PC-9 (cell line): Measurements from ENCODE around the gene MYBPH. TPM values are rescaled to one million over a fixed set of nuclear protein-coding genes. Genes with fewer than 3 reads are reported as not detected.

Experiments
- Bru-seq: library from RNA; stranded (reverse); fragments of 400-500 nt; gene quantifications from one replicate; lab custom pipeline; 2021; lab: Mats Ljungman, UMichigan
- BruChase-seq, 2 experiments: library from RNA; stranded (reverse); fragments of 400-500 nt; gene quantifications; one replicate each; lab custom pipeline; 2021; lab: Mats Ljungman, UMichigan
- BruUV-seq: library from RNA; stranded (reverse); fragments of 400-500 nt; replicated peaks from 2 replicates; lab custom pipeline; 2021; lab: Mats Ljungman, UMichigan
- CTCF ChIA-PET: fragments of 300-600 bp; sonication (Branson Sonifier 250); formaldehyde crosslinking; loops from one replicate; lab custom pipeline; 2022; ENCODE audit warnings: antibody characterized with exemption; lab: Charles Lee
- POLR2A ChIA-PET: fragments of 300-600 bp; sonication (Branson Sonifier 250); formaldehyde crosslinking; loops from one replicate; lab custom pipeline; 2022; ENCODE audit warnings: antibody characterized with exemption; ENCODE audit not compliant: unreplicated experiment; lab: Charles Lee
- DNase-seq, 2 experiments: peaks; one replicate each; pipeline versions ENCODE4 v3.0.0 to v3.0.0-alpha.2; 2015 to 2022; ENCODE audit warnings: mixed read lengths in 1 of 2
- H2AFZ ChIP-seq: fragments of 200-600 bp; sonication (generic); 2 replicates; pipeline ENCODE4 v1.8.1; 2017; ENCODE audit warnings: antibody characterized with exemption
- H3F3A ChIP-seq: fragments of 200-600 bp; sonication (generic); 2 replicates; pipeline ENCODE4 v1.8.1; 2017; ENCODE audit warnings: antibody characterized with exemption, mild to moderate bottlenecking, low read depth; ENCODE audit not compliant: insufficient read depth
- H3K27ac ChIP-seq: fragments of 200-600 bp; sonication (generic); 2 replicates; pipeline ENCODE4 v1.6.1; 2016; ENCODE audit warnings: mixed run types
- H3K27me3 ChIP-seq: fragments of 200-600 bp; sonication (generic); 2 replicates; pipeline ENCODE4 v1.6.1; 2016; ENCODE audit warnings: low read depth, mixed run types; ENCODE audit not compliant: insufficient read depth
- H3K36me3 ChIP-seq: fragments of 200-600 bp; sonication (generic); 2 replicates; pipeline ENCODE4 v1.6.1; 2016; ENCODE audit warnings: low read depth, mixed run types
- H3K4me1 ChIP-seq: fragments of 200-600 bp; sonication (generic); replicated peaks from 2 replicates; pipeline ENCODE4 v1.6.1; 2016; ENCODE audit warnings: mixed run types; ENCODE audit not compliant: insufficient read depth
- H3K4me2 ChIP-seq: fragments of 200-600 bp; sonication (generic); 2 replicates; pipeline ENCODE4 v1.6.1; 2017; ENCODE audit warnings: mixed run types
- H3K4me3 ChIP-seq: fragments of 200-600 bp; sonication (generic); 2 replicates; pipeline ENCODE4 v1.6.1; 2016; ENCODE audit warnings: mixed run types
- H3K79me2 ChIP-seq: fragments of 200-600 bp; sonication (generic); 2 replicates; pipeline ENCODE4 v1.6.1; 2017; ENCODE audit warnings: low read depth, mixed run types
- H3K9me2 ChIP-seq: fragments of 200-600 bp; sonication (generic); 2 replicates; pipeline ENCODE4 v1.8.1; 2017; ENCODE audit warnings: mild to moderate bottlenecking; ENCODE audit not compliant: insufficient read depth
- H3K9me3 ChIP-seq: fragments of 200-600 bp; sonication (generic); 2 replicates; pipeline ENCODE4 v1.8.1; 2016; ENCODE audit warnings: low read depth; ENCODE audit not compliant: insufficient read depth
- H4K20me1 ChIP-seq: fragments of 200-600 bp; sonication (generic); 2 replicates; pipeline ENCODE4 v1.8.1; 2017; ENCODE audit not compliant: insufficient read depth
- CTCF ChIP-seq: fragments of 200-600 bp; sonication (generic); conservative IDR thresholded peaks from 2 replicates; pipeline ENCODE4 v1.6.1; 2017; ENCODE audit warnings: mixed run types, antibody characterized with exemption, mild to moderate bottlenecking, moderate library complexity
- EZH2 ChIP-seq: fragments of 200-600 bp; sonication (generic); IDR thresholded peaks from 2 replicates; pipeline ENCODE4 v1.8.0; 2017; ENCODE audit warnings: antibody characterized with exemption, low read depth
- intact Hi-C: fragments of 100-400 bp; cut with micrococcal nuclease; formaldehyde crosslinking; loops from one replicate; pipeline ENCODE4 v1.10.0; 2022; ENCODE audit not compliant: unreplicated experiment
- long read RNA-seq: library from polyadenylated mRNA; stranded (forward); transcript quantifications from one replicate; pipeline ENCODE4 v2.0.0, GENCODE V29; 2022
- total RNA-seq: library from RNA; stranded (reverse); gene quantifications from 2 replicates; pipeline ENCODE4 v1.2.3, GENCODE V29; 2021

Gene MYBPH
- total RNA-seq (not detected in 2 replicates), Bru-seq, nascent RNA (not detected), BruChase-seq, experiment 1, labeled RNA remaining after a 2-hour chase (not detected), BruChase-seq, experiment 2, labeled RNA remaining after a 6-hour chase (not detected)
- long read RNA-seq = 0 reads

GRCh38 chr1:203175237-203175826 is at the start of gene MYBPH:
Gene MYBPH, minus strand, starts transcription at chr1:203175826. Its CDS starts 71 bp downstream, at chr1:203175755.
- no peaks in the 10 kb centered on the region for H3K9me3 ChIP-seq
- BruUV-seq = no TSS peak
- H3K36me3 ChIP-seq = no peaks in the 10 kb centered on the region
- ChIA-PET POLR2A (no interaction called here), CTCF (interaction anchor here (0.7 kb wide), 1 partner anchor 11 kb away, joined by 4 read pairs; no protein-coding TSS in a partner anchor)
- H3F3A ChIP-seq = peaks cover 10% of the 10 kb centered on the region; the same call in 1 of the 2 replicates
- H3K9me2 ChIP-seq = no peaks in the 10 kb centered on the region
- no peak within 1 kb of the TSS for H3K4me2 ChIP-seq
- H3K27me3 ChIP-seq = no peaks in the 10 kb centered on the region
- DNase-seq = no peak
- H3K79me2 ChIP-seq = no peaks in the 10 kb centered on the region
- intact Hi-C loops = no loop called here
- no peak within 1 kb of the TSS for H2AFZ ChIP-seq
- no peak within 1 kb of the TSS for H3K4me3 ChIP-seq
- H4K20me1 ChIP-seq = no peaks in the 10 kb centered on the region
- no peak within 1 kb of the TSS for H3K27ac ChIP-seq
- H3K4me1 ChIP-seq = peaks cover 42% of the 10 kb centered on the region
- TF ChIP-seq EZH2 (no peak), CTCF (no peak)

GRCh38 chr1:203225071-203225470 is 49.4 kb upstream of the MYBPH start:
- no peak overlapping the region for H3K27ac ChIP-seq
- no peaks in the 10 kb centered on the region for H3K79me2 ChIP-seq
- H3K27me3 ChIP-seq = peaks cover 85% of the 10 kb centered on the region
- intact Hi-C loops = no loop called here
- no peaks in the 10 kb centered on the region for H3K4me1 ChIP-seq
- no peak for DNase-seq
- no peak overlapping the region for H3K4me3 ChIP-seq
- CTCF ChIA-PET = no interaction called here
- POLR2A ChIA-PET = no interaction called here
- H2AFZ ChIP-seq = no peak overlapping the region
- H3K4me2 ChIP-seq = no peak overlapping the region
- no peaks in the 10 kb centered on the region for H3K9me3 ChIP-seq
- BruUV-seq = no TSS peak
- H3K36me3 ChIP-seq = no peaks in the 10 kb centered on the region
- H3K9me2 ChIP-seq = no peaks in the 10 kb centered on the region
- TF ChIP-seq EZH2 = no peak
- no peak for TF ChIP-seq CTCF
- H4K20me1 ChIP-seq = no peaks in the 10 kb centered on the region
- no peaks in the 10 kb centered on the region for H3F3A ChIP-seq

- H3K4me3 ChIP-seq = no peak overlapping the region
- no peaks in the 10 kb centered on the region for H3K9me3 ChIP-seq
- TF ChIP-seq EZH2 (no peak), CTCF (no peak)
- ChIA-PET CTCF (no interaction called here), POLR2A (no interaction called here)
- no peaks in the 10 kb centered on the region for H4K20me1 ChIP-seq
- no peak overlapping the region for H3K27ac ChIP-seq
- H3K36me3 ChIP-seq = no peaks in the 10 kb centered on the region
- DNase-seq = no peak
- no TSS peak for BruUV-seq
- no peak overlapping the region for H2AFZ ChIP-seq
- H3K9me2 ChIP-seq = no peaks in the 10 kb centered on the region
- H3K79me2 ChIP-seq = no peaks in the 10 kb centered on the region
- intact Hi-C loops = no loop called here
- H3F3A ChIP-seq = no peaks in the 10 kb centered on the region
- no peaks in the 10 kb centered on the region for H3K4me1 ChIP-seq
- H3K27me3 ChIP-seq = peaks cover 77% of the 10 kb centered on the region
- H3K4me2 ChIP-seq = no peak overlapping the region
Observed at GRCh38 chr1:203223012-203223775, 47.6 kb upstream of the MYBPH start.
